ENCODE measurements around the gene EIF3K. TPM values are rescaled to one million over a fixed set of nuclear protein-coding genes. Genes with fewer than 3 reads are reported as not detected.

EIF3K gene
- polyA plus RNA-seq, 1 donor (not counting 4 experiments of a cell fraction or from before 2014, with no cell fraction given): 240 TPM

DNA sequence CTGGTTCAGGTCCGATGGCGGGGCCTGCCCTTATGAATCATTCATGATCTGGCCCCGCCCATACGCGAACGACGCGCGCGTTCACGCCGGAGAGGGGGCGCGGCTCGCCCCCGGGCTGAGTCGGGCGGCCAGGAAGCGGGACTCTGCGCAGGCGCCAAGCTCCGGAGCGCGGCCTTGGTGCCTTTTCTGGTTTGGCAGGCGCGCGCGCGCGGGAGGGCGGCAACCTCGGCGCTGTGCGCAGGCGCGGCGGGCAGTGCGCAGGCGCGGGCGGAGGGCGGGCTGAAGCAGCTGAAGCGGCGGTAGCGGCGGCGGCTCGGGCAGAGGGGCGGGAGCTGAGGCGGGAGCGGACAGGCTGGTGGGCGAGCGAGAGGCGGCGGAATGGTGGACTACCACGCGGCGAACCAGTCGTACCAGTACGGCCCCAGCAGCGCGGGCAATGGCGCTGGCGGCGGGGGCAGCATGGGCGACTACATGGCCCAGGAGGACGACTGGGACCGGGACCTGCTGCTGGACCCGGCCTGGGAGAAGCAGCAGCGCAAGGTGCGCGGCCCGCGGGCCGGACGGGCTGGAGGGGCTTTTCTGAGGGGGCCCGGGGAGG is 28.5 kb downstream of the EIF3K start, which contains the start of gene ACTN4:
ACTN4 (plus strand) TSS at position 282 of the 598 bp plus-strand sequence; CDS start at position 379, 97 bp downstream.
- peak within 1 kb of the TSS; percentile 71 for H3K4me2 ChIP-seq (ENCODE audit: control insufficient read depth, extremely low read depth, insufficient read depth, low read depth, low read length)
- H3K4me1 ChIP-seq (ENCODE audit: control insufficient read depth, extremely low read depth, insufficient read depth, low read length): peaks cover 24% of the 10 kb centered on the region
- peak within 1 kb of the TSS; percentile 99 for H3K9ac ChIP-seq (ENCODE audit: control insufficient read depth, extremely low read depth, insufficient read depth, low read length)
- dilution Hi-C loops (cut with MboI; ENCODE audit: extremely low pct_ligation_motif_present, low sequenced_read_pairs): no loop called here
- H3K9me1 ChIP-seq (ENCODE audit: control insufficient read depth, extremely low read depth, insufficient read depth, low read length): no peaks in the 10 kb centered on the region
- no peaks in the 10 kb centered on the region for H3K27me3 ChIP-seq (ENCODE audit: control insufficient read depth, extremely low read depth, insufficient read depth, low read length)
- DNase-seq (ENCODE audit: low read depth, low spot score) (no peak), FAIRE-seq (no peak)
- peaks cover 50% of the 10 kb centered on the region for H3K79me2 ChIP-seq (ENCODE audit: control insufficient read depth, insufficient read depth, low read length)
- H3K27ac ChIP-seq (ENCODE audit: control insufficient read depth, insufficient read depth, low read length): peak within 1 kb of the TSS; percentile 98
- no peaks in the 10 kb centered on the region for H3K36me3 ChIP-seq (ENCODE audit: control insufficient read depth in 2 of 2, extremely low read depth in 1 of 2, insufficient read depth in 2 of 2, low read length in 2 of 2)
- H4K20me1 ChIP-seq (ENCODE audit: control insufficient read depth, extremely low read depth, insufficient read depth, low read length): peaks cover 9% of the 10 kb centered on the region
- H3K4me3 ChIP-seq (ENCODE audit: control insufficient read depth in 2 of 3, extremely low read depth in 1 of 3, insufficient read depth in 2 of 3, low read depth in 1 of 3, low read length in 3 of 3): peak within 1 kb of the TSS; percentile 96 to 100 (median 98)
- TF ChIP-seq, protein P1, sequence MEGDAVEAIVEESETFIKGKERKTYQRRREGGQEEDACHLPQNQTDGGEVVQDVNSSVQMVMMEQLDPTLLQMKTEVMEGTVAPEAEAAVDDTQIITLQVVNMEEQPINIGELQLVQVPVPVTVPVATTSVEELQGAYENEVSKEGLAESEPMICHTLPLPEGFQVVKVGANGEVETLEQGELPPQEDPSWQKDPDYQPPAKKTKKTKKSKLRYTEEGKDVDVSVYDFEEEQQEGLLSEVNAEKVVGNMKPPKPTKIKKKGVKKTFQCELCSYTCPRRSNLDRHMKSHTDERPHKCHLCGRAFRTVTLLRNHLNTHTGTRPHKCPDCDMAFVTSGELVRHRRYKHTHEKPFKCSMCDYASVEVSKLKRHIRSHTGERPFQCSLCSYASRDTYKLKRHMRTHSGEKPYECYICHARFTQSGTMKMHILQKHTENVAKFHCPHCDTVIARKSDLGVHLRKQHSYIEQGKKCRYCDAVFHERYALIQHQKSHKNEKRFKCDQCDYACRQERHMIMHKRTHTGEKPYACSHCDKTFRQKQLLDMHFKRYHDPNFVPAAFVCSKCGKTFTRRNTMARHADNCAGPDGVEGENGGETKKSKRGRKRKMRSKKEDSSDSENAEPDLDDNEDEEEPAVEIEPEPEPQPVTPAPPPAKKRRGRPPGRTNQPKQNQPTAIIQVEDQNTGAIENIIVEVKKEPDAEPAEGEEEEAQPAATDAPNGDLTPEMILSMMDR (optimal IDR thresholded peaks at IDR 0.05 in 1 of 3, IDR thresholded peaks at IDR 0.05 in 1 of 3, conservative IDR thresholded peaks at IDR 0.05 in 1 of 3; ENCODE audit: extremely low read depth in 1 of 3, insufficient read depth in 2 of 3, low read length in 3 of 3): no peak
- H2AFZ ChIP-seq (ENCODE audit: control insufficient read depth, low read length): peak within 1 kb of the TSS; percentile 49
- no peaks in the 10 kb centered on the region for H3K9me3 ChIP-seq (ENCODE audit: control insufficient read depth, low read depth, low read length)

DNA sequence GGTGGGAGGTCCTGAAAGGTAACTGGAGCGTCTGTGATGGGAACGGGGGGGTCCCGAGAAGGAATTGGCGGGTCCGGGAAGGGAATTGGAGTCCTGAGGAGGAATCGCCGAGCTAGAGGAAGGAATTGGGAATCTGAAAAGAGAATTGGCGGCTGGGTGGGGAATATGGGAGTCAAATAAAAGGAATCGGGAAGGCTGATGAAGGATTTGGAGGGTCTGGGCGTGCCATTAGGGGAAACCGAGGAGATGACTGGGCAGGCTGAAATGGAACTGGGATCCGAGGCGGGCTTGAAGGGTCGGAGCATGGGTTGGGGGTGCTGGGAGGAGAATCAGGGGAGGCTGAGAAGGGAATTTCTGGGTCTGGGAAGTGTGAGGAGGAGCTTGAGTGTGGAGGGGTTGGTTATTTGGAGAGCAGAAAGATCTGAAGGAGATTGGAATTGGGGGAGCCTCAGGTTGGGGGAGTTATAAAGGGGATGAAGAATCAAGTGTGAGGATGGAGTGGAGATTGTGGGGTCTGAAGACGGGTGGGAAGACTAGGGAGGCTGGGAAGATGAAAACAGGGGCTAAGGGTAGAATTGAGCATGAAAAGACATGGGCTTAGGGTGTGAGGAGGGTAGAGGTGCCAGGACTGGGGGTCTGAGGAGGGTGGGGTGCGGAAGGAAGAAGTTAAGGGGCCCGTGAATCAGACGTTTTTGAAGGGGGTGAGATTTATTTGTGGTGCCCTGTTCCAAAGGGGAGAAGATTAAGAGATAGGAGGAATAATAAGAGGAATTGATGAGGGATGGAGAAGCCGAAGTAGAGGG is 29.2 kb downstream of the EIF3K start:
- Histone ChIP-seq H4K20me1 (ENCODE audit: control insufficient read depth, extremely low read depth, insufficient read depth, low read length) (peaks cover 9% of the 10 kb centered on the region), H3K9me1 (ENCODE audit: control insufficient read depth, extremely low read depth, insufficient read depth, low read length) (no peaks in the 10 kb centered on the region), H3K9me3 (ENCODE audit: control insufficient read depth, low read depth, low read length) (no peaks in the 10 kb centered on the region), H3K9ac (ENCODE audit: control insufficient read depth, extremely low read depth, insufficient read depth, low read length) (peak overlapping the region; percentile 99), H3K27ac (ENCODE audit: control insufficient read depth, insufficient read depth, low read length) (peak overlapping the region; percentile 98), H3K4me3 (ENCODE audit: control insufficient read depth in 2 of 3, extremely low read depth in 1 of 3, insufficient read depth in 2 of 3, low read depth in 1 of 3, low read length in 3 of 3) (peak overlapping the region; percentile 96 to 100 (median 98)), H3K36me3 (ENCODE audit: control insufficient read depth in 2 of 2, extremely low read depth in 1 of 2, insufficient read depth in 2 of 2, low read length in 2 of 2) (peaks cover 0 to under 1% of the 10 kb centered on the region in 2 experiments), H3K79me2 (ENCODE audit: control insufficient read depth, insufficient read depth, low read length) (peaks cover 57% of the 10 kb centered on the region), H3K4me2 (ENCODE audit: control insufficient read depth, extremely low read depth, insufficient read depth, low read depth, low read length) (peak overlapping the region; percentile 71), H2AFZ (ENCODE audit: control insufficient read depth, low read length) (no peak overlapping the region), H3K27me3 (ENCODE audit: control insufficient read depth, extremely low read depth, insufficient read depth, low read length) (no peaks in the 10 kb centered on the region), H3K4me1 (ENCODE audit: control insufficient read depth, extremely low read depth, insufficient read depth, low read length) (peaks cover 30% of the 10 kb centered on the region)
- TF ChIP-seq, protein P1 (optimal IDR thresholded peaks at IDR 0.05 in 1 of 3, IDR thresholded peaks at IDR 0.05 in 1 of 3, conservative IDR thresholded peaks at IDR 0.05 in 1 of 3; ENCODE audit: extremely low read depth in 1 of 3, insufficient read depth in 2 of 3, low read length in 3 of 3): no peak
- no peak for TF ChIP-seq EZH2 (IDR thresholded peaks at IDR 0.05; ENCODE audit: low read length)
- DNase-seq (ENCODE audit: low read depth, low spot score): no peak
- FAIRE-seq: no peak
- dilution Hi-C loops (cut with MboI; ENCODE audit: extremely low pct_ligation_motif_present, low sequenced_read_pairs): no loop called here
